Left hindlimb (tissue), 1 donor: ENCODE data around the gene STUM.
"Not testable (repeated sequence)": the region's sequence is repeated elsewhere in the genome, so short reads cannot be mapped to it uniquely, and the experiment has no call there.

Experiments
- DNase-seq: peaks from one replicate; pipeline ENCODE4 v3.0.0-alpha.2; 2018

The STUM gene

GRCh38 chr1:226628612-226629155 is 80.1 kb downstream of the STUM start:
- DNase-seq: peak; percentile 46

GRCh38 chr1:226629210-226629895 is 80.8 kb downstream of the STUM start:
- DNase-seq: peak; percentile 14

- peak; percentile 4 for DNase-seq
These were observed 81.5 kb downstream of the STUM start for GRCh38 chr1:226629896-226630550.

GRCh38 chr1:226630592-226630991 is 82.0 kb downstream of the STUM start:
- peak; percentile 4 for DNase-seq

GRCh38 chr1:226631229-226632000 is 82.9 kb downstream of the STUM start:
- DNase-seq: peak; percentile 24

- DNase-seq: peak; percentile 18
These were observed 83.8 kb downstream of the STUM start for GRCh38 chr1:226632169-226632879.

GRCh38 chr1:226632922-226633351 is 84.4 kb downstream of the STUM start:
- peak; percentile 32 for DNase-seq

GRCh38 chr1:226633541-226634165 is 85.1 kb downstream of the STUM start:
- DNase-seq: peak; percentile 10

GRCh38 chr1:226634166-226634588 is 85.6 kb downstream of the STUM start:
- peak; percentile 78 for DNase-seq

GRCh38 chr1:226634611-226635246 is 86.2 kb downstream of the STUM start:
- DNase-seq: peak; percentile 13

- peak; percentile 25 for DNase-seq
These were observed 86.9 kb downstream of the STUM start for GRCh38 chr1:226635456-226635941.

GRCh38 chr1:226636847-226637096 is 88.2 kb downstream of the STUM start:
- DNase-seq: no peak

- DNase-seq: peak; percentile 33
These were observed 88.8 kb downstream of the STUM start for GRCh38 chr1:226637147-226637935.

GRCh38 chr1:226638001-226638601 is 89.5 kb downstream of the STUM start:
- peak; percentile 42 for DNase-seq

GRCh38 chr1:226638608-226639007 is 90.0 kb downstream of the STUM start:
- DNase-seq: peak; percentile 30

GRCh38 chr1:226639206-226639605 is 90.6 kb downstream of the STUM start:
- not testable (repeated sequence) for DNase-seq

- peak; percentile 26 for DNase-seq
These were observed 91.1 kb downstream of the STUM start for GRCh38 chr1:226639631-226640061.

GRCh38 chr1:226640321-226641136 is 92.0 kb downstream of the STUM start:
- no peak for DNase-seq

GRCh38 chr1:226641671-226642231 is 93.2 kb downstream of the STUM start:
- DNase-seq: no peak
